Right cardiac atrium (tissue), 5 donors: ENCODE results near the gene TCF23. TPM values are rescaled to one million over a fixed set of nuclear protein-coding genes. Genes with fewer than 3 reads are reported as not detected.
"Not testable (repeated sequence)": the region's sequence is repeated elsewhere in the genome, so short reads cannot be mapped to it uniquely, and the experiment has no call there.

Source experiments
- ATAC-seq, 2 donors: fragments of 200-7000 bp; cut with Tn5 transposase; one replicate each; pipeline versions ENCODE4 v1.8.0 to v1.9.1; 2020; ENCODE audit warnings: moderate library complexity in 2 of 2, mild to moderate bottlenecking in 1 of 2
- DNase-seq, 3 donors: peaks; one replicate each; pipeline ENCODE4 v3.0.0-alpha.2; 2020
- H3K27ac ChIP-seq: one replicate; pipeline ENCODE4 v1.5.1; 2013; ENCODE audit warnings: mild to moderate bottlenecking, low read length, control low read depth, moderate library complexity
- H3K27me3 ChIP-seq: one replicate; pipeline ENCODE4 v1.6.1; 2013; ENCODE audit not compliant: control insufficient read depth, insufficient read depth
- H3K4me1 ChIP-seq: one replicate; pipeline ENCODE4 v1.6.1; 2013; ENCODE audit warnings: low read length; ENCODE audit not compliant: control insufficient read depth, insufficient read depth
- H3K4me3 ChIP-seq: one replicate; pipeline ENCODE4 v1.5.1; 2013; ENCODE audit warnings: low read length, control low read depth
- H3K9me3 ChIP-seq: one replicate; pipeline ENCODE4 v1.6.1; 2013; ENCODE audit warnings: low read length; ENCODE audit not compliant: control insufficient read depth
- WGBS: extraction: QIAGEN DNeasy Blood & Tissue Kit; methylation state at CpG from one replicate; pipeline ENCODE4 v1.1.7; 2013; 5-methylcytosine and 5-hydroxymethylcytosine counted together
- intact Hi-C, 4 donors: fragments of 100-400 bp; cut with DNase I; formaldehyde crosslinking; loops; one replicate each; pipeline versions ENCODE4 v1.11.0 to v1.14.0; 2022 to 2023
- polyA plus RNA-seq: library from polyadenylated mRNA; stranded (reverse); fragments of 200-250 nt; gene quantifications from one replicate; pipeline ENCODE4 v1.2.3, GENCODE V29; 2013
- total RNA-seq, 4 donors: library from RNA; stranded (reverse); fragmentation: NEBNext Ultra II Directional; extraction: Animal tissue kit (Norgen Biotek cat#: 25700); gene quantifications; one replicate each; pipeline ENCODE4 v1.2.1, GENCODE V29; 2021
- donor health status: healthy with polysubstance abuse.
- donor health status: DM: no; HTN: yes; CAD: no.
- donor health status: DM: no; HTN: no; CAD: no.
- donor health status: DM: no; HTN: yes; CAD: no; lungs with severe emphysema.
- donor health status: DM: yes; HTN: yes; CAD: no.

TCF23 gene
- total and polyA plus RNA-seq, 5 donors: 0.05 to 0.15 (median 0.11) TPM

DNA sequence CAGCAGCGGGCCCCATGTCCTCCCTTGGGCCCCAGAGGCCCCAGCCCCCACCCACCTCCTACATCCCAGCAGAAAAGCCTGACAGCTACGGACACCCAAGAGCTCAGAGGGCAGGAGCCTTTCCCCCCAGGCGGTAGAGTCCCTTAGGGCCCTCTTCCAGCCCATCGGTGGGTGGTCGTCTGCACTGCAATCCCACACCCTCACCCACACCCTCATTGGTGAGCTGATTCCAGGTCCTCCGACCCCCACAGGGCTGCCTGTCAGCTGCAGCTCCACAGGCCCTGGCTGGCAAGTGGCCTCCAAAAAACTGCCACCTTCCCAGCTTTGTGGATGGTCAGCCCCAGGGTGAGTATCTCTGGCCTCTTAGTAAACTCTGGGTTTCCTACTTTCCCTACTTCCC is 10.5 kb downstream of the TCF23 start:
- no peak overlapping the region for H3K27ac ChIP-seq

DNA sequence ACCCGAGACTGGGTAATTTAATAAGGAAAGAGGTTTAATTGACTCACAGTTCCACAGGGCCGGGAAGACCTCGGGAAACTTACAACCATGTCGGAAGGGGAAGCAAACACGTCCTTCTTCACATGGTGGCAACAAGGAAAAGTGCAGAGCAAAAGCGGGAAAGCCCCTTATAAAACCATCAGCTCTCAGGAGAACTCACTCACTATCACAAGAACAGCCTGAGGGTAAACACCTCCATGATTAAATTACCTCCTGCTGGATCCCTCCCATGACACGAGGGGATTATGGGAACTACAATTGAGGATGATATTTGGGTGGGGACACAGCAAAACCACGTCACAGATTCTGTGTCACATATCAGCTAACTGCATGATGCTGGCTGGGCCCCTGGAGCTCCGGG is 11.4 kb downstream of the TCF23 start:
- Histone ChIP-seq H3K9me3 (no peaks in the 10 kb centered on the region), H3K4me1 (no peaks in the 10 kb centered on the region), H3K4me3 (no peak overlapping the region), H3K27ac (no peak overlapping the region), H3K27me3 (no peaks in the 10 kb centered on the region)
- intact Hi-C loops: no loop called here
- DNase-seq (no peak), ATAC-seq (no peak)
- 80% methylated on average over 9 of the region's 9 CpGs for WGBS

More for the DNA sequence above, 10.5 kb downstream of the TCF23 start:
- H3K4me3 ChIP-seq: no peak overlapping the region
- 70% methylated on average over 6 of the region's 6 CpGs for WGBS
- intact Hi-C loops: no loop called here
- H3K27me3 ChIP-seq: no peaks in the 10 kb centered on the region
- no peaks in the 10 kb centered on the region for H3K9me3 ChIP-seq
- ATAC-seq (no peak), DNase-seq (no peak)
- H3K4me1 ChIP-seq: no peaks in the 10 kb centered on the region

DNA sequence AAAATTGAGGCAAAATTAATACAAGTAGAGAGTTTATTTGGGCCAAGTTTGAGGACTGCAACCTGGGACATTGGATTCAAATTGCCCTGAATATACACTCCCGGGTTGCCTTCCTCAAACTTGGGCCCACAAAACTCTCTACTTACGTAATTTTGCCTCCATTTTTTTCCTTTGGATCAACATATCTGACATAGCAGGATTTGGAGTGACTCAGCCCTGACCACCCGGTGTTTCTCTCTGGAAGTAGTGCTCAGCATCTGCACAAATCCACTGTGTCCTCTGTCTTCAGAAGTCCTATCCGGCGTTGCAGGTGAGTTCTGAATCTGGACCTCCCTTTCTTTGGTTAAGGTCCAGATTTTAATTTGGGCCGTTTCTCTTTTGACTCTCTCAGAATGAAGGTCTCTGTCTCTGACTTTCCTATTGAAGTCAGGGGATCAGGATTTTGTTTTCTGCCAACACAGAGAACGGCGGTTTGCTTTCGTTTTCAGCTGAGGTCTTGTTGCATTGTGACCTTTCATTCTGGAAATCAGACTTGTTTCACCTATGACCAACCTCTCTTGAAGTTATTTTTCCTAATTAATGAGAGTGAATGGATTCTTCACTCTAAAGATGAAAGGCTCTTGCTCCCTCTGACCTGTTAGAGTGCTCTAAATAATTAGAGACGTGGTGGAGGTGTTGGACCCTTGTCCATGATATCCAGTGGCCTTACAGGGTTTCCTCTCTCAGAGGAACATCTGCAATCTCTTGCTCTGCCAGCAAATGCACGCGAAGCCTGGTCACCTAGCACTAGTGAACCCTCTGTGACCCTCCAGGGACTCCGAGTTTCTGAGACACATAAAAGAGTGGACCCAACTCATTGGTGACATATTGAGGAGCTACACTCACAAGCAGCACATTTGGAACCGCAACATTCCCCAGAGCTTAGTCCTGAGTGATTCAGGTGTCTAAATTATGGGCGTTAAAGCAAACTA is 13.6 kb downstream of the TCF23 start:
- no peak overlapping the region for H3K27ac ChIP-seq
- no peaks in the 10 kb centered on the region for H3K27me3 ChIP-seq
- no peaks in the 10 kb centered on the region for H3K9me3 ChIP-seq
- ATAC-seq (no peak), DNase-seq (no peak)
- intact Hi-C loops: no loop called here
- H3K4me1 ChIP-seq: no peaks in the 10 kb centered on the region
- WGBS: 83% methylated on average over 15 of the region's 15 CpGs
- H3K4me3 ChIP-seq: no peak overlapping the region

DNA sequence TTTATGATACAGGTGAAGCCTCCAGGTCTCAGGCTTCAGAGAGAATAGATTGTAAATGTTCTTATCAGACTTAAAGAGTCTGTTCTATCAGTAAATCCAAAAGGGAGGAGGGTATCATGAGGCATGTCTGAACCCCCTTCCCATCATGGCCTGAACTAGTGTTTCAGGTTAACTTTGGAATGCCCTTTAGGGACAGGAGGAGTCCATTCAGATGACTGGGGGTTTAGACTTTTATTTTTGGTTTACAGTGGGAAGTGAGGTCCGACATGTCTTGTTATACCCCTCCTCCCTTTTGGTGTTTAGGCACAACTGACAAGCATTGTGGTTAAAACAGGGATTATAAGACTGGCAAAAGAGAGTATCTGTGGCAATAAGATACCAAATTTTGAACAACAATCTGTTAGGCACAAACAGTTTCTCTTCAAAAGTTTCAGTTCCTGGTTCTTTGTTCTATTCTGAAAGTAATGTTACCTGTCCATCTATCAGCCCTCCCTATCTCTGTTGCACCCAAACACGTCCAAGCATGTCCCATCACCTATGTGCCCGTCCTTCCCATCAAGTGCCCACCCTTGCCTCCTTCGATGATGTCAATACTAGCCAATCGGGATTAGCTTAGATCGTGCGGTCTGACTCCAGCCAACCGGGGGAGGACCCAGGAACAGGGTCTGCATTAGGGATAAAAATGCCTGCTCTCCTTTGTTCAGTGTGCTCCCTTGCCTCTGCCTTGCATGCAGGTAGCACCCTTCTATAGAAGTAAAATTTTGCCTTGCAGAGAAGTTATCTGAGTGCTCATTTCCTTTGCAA is 16.4 kb downstream of the TCF23 start:
- intact Hi-C loops: no loop called here
- H3K4me3 ChIP-seq: no peak overlapping the region
- no peaks in the 10 kb centered on the region for H3K9me3 ChIP-seq
- no peak overlapping the region for H3K27ac ChIP-seq
- ATAC-seq: no peak
- DNase-seq: no peak
- H3K27me3 ChIP-seq: no peaks in the 10 kb centered on the region
- 81% methylated on average over 8 of the region's 8 CpGs for WGBS
- no peaks in the 10 kb centered on the region for H3K4me1 ChIP-seq

DNA sequence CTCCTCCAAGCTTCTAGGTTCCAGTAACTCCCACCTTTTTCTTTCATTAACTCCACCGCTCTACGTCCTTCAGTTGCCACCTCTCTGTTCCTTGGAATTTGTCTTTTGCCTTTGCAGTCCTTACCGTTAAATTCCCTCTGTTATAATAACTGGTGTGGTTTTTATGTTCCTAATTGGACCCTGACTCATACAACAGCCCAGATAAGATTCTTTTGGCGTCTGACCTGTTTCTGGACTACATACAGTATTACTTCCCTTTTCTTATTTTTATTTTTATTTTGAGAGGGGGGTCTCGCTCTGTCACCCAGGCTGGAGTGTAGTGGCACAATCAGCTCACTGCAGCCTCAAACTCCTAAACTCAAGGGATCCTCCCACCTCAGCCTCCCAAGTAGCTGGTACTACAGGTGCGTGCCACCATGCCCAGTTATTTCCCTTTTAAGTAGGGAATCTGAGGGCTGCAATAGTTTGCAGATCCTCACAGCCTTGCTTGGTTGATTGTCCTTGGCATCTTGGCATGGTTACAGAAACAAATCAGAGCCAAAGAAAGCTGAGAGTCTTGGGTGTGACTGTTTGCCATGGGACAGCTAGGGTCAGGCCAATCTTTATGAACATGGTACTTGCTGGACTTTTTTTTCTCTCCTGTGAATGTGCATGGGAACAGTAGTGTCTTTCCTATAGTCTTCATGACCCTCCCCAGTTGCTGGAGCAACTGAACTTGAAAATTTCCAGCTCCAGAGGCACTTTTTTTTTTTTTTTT is 22.0 kb downstream of the TCF23 start:
- Histone ChIP-seq H3K4me3 (no peak overlapping the region), H3K27me3 (no peaks in the 10 kb centered on the region), H3K27ac (no peak overlapping the region), H3K9me3 (no peaks in the 10 kb centered on the region), H3K4me1 (no peaks in the 10 kb centered on the region)
- ATAC-seq (no peak), DNase-seq (no peak)
- intact Hi-C loops: no loop called here
- 66% methylated on average over 6 of the region's 6 CpGs for WGBS

DNA sequence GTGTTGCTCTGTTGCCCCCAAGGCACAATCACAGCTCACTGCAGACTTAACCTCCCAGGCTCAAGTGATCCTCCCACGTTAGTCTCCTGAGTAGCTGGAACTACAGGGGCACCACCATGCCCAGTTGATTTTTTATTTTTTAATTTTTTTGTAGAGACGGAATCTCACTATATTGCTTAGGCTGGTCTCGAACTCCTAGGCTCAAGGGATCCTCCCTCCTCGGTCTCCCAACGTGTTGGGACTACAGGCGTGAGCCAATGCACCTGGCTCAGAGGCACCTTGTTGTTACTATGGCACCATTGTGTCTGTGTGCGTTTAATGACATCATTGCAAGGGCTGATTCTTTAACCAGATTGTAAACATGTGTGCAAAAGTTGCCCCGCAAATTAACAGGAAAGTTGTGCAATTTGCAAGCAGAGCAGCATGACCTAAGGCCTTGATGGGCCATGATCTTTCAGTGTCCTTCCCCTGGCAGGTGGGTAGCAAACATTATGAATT is 22.6 kb downstream of the TCF23 start:
- DNase-seq: no peak
- no peak for ATAC-seq
- Histone ChIP-seq H3K27me3 (no peaks in the 10 kb centered on the region), H3K4me3 (no peak overlapping the region), H3K4me1 (no peaks in the 10 kb centered on the region), H3K9me3 (no peaks in the 10 kb centered on the region), H3K27ac (no peak overlapping the region)
- 77% methylated on average over 8 of the region's 8 CpGs for WGBS
- intact Hi-C loops: no loop called here

DNA sequence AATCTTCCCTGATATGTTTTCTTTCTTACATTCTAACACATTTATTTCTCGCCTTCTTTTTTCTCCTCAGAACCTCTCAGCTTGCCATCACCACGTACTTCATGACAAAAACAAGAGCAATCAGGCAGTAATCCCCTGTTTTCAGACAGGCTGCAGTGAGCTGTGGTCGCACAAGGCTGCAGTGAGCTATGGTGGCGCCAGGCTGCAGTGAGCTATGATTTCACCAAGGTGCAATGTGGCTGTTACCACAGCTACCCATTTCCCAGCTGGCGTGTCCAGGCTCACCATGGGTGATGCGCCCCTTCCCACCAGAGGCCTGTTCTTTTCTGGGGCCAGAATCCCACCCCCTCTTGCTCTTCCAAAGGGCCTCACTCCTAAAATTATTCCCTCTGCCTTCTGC is 25.8 kb downstream of the TCF23 start:
- Histone ChIP-seq H3K27me3 (no peaks in the 10 kb centered on the region), H3K4me3 (no peak overlapping the region), H3K9me3 (no peaks in the 10 kb centered on the region), H3K4me1 (no peaks in the 10 kb centered on the region), H3K27ac (no peak overlapping the region)
- WGBS: 66% methylated on average over 6 of the region's 6 CpGs
- no peak for DNase-seq
- intact Hi-C loops: no loop called here
- no peak for ATAC-seq

DNA sequence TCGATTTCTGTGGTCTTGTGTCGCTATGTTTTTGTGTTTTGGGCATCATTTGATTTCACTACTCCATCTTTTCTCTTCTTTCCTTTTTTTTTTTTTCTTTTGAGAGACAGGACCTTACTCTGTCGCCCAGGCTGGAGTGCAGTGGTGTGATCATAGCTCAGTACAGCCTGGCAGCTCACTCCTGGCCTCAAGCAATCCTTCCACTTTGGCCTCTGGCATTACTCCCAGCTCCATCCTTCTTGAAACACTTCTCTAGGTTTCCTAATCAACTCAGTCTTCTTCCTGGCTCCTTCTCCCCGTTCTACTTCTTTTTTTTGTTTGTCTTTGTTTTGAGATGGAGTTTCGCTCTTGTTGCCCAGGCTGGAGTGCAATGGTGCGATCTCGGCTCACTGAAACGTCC is 26.5 kb downstream of the TCF23 start:
- Histone ChIP-seq H3K9me3 (no peaks in the 10 kb centered on the region), H3K27me3 (no peaks in the 10 kb centered on the region), H3K27ac (no peak overlapping the region), H3K4me3 (no peak overlapping the region), H3K4me1 (no peaks in the 10 kb centered on the region)
- DNase-seq (no peak), ATAC-seq (no peak)
- 72% methylated on average over 8 of the region's 8 CpGs for WGBS
- intact Hi-C loops: no loop called here

DNA sequence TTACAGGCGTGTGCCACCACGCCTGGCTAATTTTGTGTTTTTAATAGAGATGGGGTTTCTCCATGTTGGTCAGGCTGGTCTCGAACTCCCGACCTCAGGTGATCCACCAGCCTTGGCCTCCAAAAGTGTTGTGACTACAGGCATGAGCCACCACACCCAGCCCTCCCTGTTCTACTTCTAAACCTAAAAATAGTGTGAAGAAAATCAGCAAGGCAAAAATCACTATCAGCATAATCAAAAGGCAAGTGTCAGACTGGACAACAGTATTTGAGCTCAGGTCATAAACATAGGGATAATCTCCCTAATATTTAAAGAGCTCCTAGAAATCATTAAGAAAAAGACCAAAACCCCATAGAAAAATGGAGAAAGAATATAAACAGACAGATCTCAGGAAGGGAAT is 27.0 kb downstream of the TCF23 start:
- H3K4me3 ChIP-seq, H3K27me3 ChIP-seq, ATAC-seq, DNase-seq, H3K27ac ChIP-seq, H3K9me3 ChIP-seq, H3K4me1 ChIP-seq, intact Hi-C loops: not testable (repeated sequence)
- WGBS: 88% methylated on average over 4 of the region's 4 CpGs

DNA sequence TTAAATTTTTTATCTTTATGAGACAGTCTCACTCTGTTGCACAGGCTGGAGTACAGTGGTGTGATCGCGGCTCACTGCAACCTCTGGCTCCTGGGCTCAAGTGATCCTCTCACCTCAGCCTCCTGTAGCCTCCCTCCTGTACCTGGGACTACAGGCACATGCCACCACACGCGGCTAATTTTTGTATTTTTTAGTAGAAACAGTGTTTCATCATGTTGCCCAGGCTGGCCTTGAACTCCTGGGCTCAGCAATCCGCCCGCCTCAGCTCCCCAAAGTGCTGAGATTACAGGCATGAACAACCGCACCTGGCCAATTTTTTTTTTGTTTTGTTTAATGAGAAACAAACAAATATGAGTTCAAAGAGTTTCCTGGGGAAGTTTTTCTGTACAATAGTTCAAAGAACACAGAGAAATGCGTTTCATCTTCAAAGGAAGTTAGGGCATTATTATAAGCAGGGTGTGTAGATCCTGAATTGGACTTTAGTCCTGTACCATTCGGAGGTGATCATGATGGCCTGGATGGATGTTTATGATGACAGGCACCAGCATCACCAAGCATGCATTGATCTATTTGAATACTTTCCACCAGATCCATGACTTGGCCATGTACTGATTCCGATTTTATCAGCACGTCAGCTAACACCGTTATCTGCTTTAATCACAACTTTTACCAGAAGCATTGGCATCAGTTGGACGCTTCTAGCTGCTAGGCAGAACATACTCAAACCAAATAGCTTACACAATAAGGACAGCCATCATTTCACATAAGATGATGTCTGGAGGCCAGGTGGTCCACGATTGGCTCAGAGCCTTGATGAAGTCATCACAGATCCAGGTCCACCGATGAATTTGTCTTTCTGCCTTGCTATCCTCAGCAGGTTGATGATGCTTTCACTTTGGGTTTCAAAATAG is 28.9 kb downstream of the TCF23 start:
- Histone ChIP-seq H3K4me1 (no peaks in the 10 kb centered on the region), H3K4me3 (no peak overlapping the region), H3K27me3 (no peaks in the 10 kb centered on the region), H3K9me3 (no peaks in the 10 kb centered on the region), H3K27ac (no peak overlapping the region)
- intact Hi-C loops: no loop called here
- DNase-seq (no peak), ATAC-seq (no peak)
- WGBS: 76% methylated on average over 15 of the region's 15 CpGs
